ENCODE measurements around the gene TNN. TPM values are rescaled to one million over a fixed set of nuclear protein-coding genes. Genes with fewer than 3 reads are reported as not detected.

Gene TNN
- total RNA-seq, 1 experiment from 2014 or later: 0.11 TPM

GRCh38 chr1:175154629-175155472 lies 87.2 kb downstream of the TNN start:
- Histone ChIP-seq H2AK5ac (ENCODE audit: insufficient read length, low read length) (no peak overlapping the region), H3K56ac (ENCODE audit: insufficient read length, low read depth, low read length) (no peak overlapping the region), H3T11ph (ENCODE audit: low read length) (no peak overlapping the region), H4K8ac (replicated peaks; ENCODE audit: insufficient read length, low read depth, low read length) (no peak overlapping the region), H2BK12ac (ENCODE audit: insufficient read length, low read depth, low read length) (no peak overlapping the region), H3K9me3 (ENCODE audit: control insufficient read depth, low read depth, low read length) (no peaks in the 10 kb centered on the region), H3K4me2 (ENCODE audit: insufficient read depth, insufficient read length, low read length) (no peak overlapping the region), H2BK120ac (ENCODE audit: low read depth, low read length, poor library complexity, severe bottlenecking) (no peak overlapping the region), H3K18ac (ENCODE audit: insufficient read length, low read depth, low read length) (no peak overlapping the region), H3K4me1 (ENCODE audit: insufficient read depth, low read length) (no peaks in the 10 kb centered on the region), H2BK20ac (ENCODE audit: low read depth, low read length, poor library complexity, severe bottlenecking) (no peak overlapping the region), H3K79me1 (ENCODE audit: insufficient read depth, low read depth, low read length, poor library complexity, severe bottlenecking) (no peaks in the 10 kb centered on the region), H3K9ac (ENCODE audit: extremely low read depth, insufficient read length, low read length) (no peak overlapping the region), H4K91ac (ENCODE audit: insufficient read length, low read depth, low read length) (no peak overlapping the region), H3K23me2 (ENCODE audit: insufficient read length, low read depth, low read length, poor library complexity, severe bottlenecking) (peaks cover 2% of the 10 kb centered on the region), H2AFZ (ENCODE audit: low read length) (no peak overlapping the region), H3K79me2 (ENCODE audit: insufficient read depth, low read length) (no peaks in the 10 kb centered on the region), H2BK15ac (ENCODE audit: low read depth, low read length) (no peak overlapping the region), H3K27ac (ENCODE audit: insufficient read length, low read depth, low read length) (no peak overlapping the region), H4K5ac (ENCODE audit: insufficient read length, low read depth, low read length) (no peak overlapping the region), H4K20me1 (ENCODE audit: control insufficient read depth, insufficient read depth, insufficient read length) (no peaks in the 10 kb centered on the region), H3K4ac (ENCODE audit: low read depth, low read length) (no peak overlapping the region), H2BK5ac (ENCODE audit: insufficient read length, low read length) (no peak overlapping the region), H3K27me3 (ENCODE audit: insufficient read depth, low read length) (no peaks in the 10 kb centered on the region; the same call in 1 of the 2 replicates), H3K14ac (ENCODE audit: insufficient read depth, low read length) (no peak overlapping the region), H3K23ac (ENCODE audit: insufficient read length, low read depth, low read length) (no peak overlapping the region)
- TF ChIP-seq, protein P1, sequence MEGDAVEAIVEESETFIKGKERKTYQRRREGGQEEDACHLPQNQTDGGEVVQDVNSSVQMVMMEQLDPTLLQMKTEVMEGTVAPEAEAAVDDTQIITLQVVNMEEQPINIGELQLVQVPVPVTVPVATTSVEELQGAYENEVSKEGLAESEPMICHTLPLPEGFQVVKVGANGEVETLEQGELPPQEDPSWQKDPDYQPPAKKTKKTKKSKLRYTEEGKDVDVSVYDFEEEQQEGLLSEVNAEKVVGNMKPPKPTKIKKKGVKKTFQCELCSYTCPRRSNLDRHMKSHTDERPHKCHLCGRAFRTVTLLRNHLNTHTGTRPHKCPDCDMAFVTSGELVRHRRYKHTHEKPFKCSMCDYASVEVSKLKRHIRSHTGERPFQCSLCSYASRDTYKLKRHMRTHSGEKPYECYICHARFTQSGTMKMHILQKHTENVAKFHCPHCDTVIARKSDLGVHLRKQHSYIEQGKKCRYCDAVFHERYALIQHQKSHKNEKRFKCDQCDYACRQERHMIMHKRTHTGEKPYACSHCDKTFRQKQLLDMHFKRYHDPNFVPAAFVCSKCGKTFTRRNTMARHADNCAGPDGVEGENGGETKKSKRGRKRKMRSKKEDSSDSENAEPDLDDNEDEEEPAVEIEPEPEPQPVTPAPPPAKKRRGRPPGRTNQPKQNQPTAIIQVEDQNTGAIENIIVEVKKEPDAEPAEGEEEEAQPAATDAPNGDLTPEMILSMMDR (conservative IDR thresholded peaks at IDR 0.05): peak; percentile 91
- no peak overlapping the region for H3K27ac Mint-ChIP-seq
- H3K27me3 Mint-ChIP-seq (ENCODE audit: low read depth): peaks cover 30% of the 10 kb centered on the region
- no peaks in the 10 kb centered on the region; a peak in 2 of 5 replicates for H3K9me3 Mint-ChIP-seq
- no peak overlapping the region for H3K4me3 Mint-ChIP-seq
- peaks cover 15 to 22% of the 10 kb centered on the region in 2 experiments for H3K4me1 Mint-ChIP-seq
- H3K36me3 Mint-ChIP-seq (ENCODE audit: insufficient read depth in 1 of 3, low read depth in 3 of 3): no peaks in the 10 kb centered on the region
- WGBS (ENCODE audit: extremely low coverage, insufficient read length, low lambda C conversion rate): no CpG with 5 or more reads among the region's 11 CpGs
- DNase-seq: peak; percentile 67
